ENCODE results near the gene REC8.

Gene REC8

GRCh38 chr14:24156840-24157239, 15.0 kb upstream of the REC8 start:
- no peak for ATAC-seq
- no peak for TF ChIP-seq BACH2 (CRISPR knock-in tag; IDR thresholded peaks at IDR 0.05; ENCODE audit: borderline replicate concordance)
- TF ChIP-seq ZC3H10 (CRISPR knock-in tag; IDR thresholded peaks at IDR 0.05) = no peak
- no peak for TF ChIP-seq TOX (CRISPR knock-in tag; IDR thresholded peaks at IDR 0.05; ENCODE audit: borderline replicate concordance)
- TF ChIP-seq ARNTL (CRISPR knock-in tag; IDR thresholded peaks at IDR 0.05; ENCODE audit: borderline replicate concordance, low read depth) = no peak
- no peak for TF ChIP-seq CSRNP3 (CRISPR knock-in tag; IDR thresholded peaks at IDR 0.05)
- no peak for TF ChIP-seq SNAI2 (CRISPR knock-in tag; IDR thresholded peaks at IDR 0.05)
- TF ChIP-seq PPARA (CRISPR knock-in tag; IDR thresholded peaks at IDR 0.05; ENCODE audit: borderline replicate concordance) = no peak
- no peak for TF ChIP-seq CREB5 (CRISPR knock-in tag; IDR thresholded peaks at IDR 0.05; ENCODE audit: low read depth)
- no peak for TF ChIP-seq TCF4 (CRISPR knock-in tag; IDR thresholded peaks at IDR 0.05; ENCODE audit: borderline replicate concordance)
- no peak for TF ChIP-seq ZNF8 (CRISPR knock-in tag; IDR thresholded peaks at IDR 0.05)

- TF ChIP-seq ZFP3 (CRISPR knock-in tag; IDR thresholded peaks at IDR 0.05) (no peak), TOX (CRISPR knock-in tag; IDR thresholded peaks at IDR 0.05; ENCODE audit: borderline replicate concordance) (no peak), ZNF70 (CRISPR knock-in tag; IDR thresholded peaks at IDR 0.05) (no peak), CSDC2 (CRISPR knock-in tag; IDR thresholded peaks at IDR 0.05) (no peak)
- ATAC-seq = no peak
Observed at GRCh38 chr14:24157331-24157730, 14.5 kb upstream of the REC8 start.

- TF ChIP-seq ZC3H10 (CRISPR knock-in tag; IDR thresholded peaks at IDR 0.05) (no peak), TCF4 (CRISPR knock-in tag; IDR thresholded peaks at IDR 0.05; ENCODE audit: borderline replicate concordance) (no peak), ZNF565 (CRISPR knock-in tag; conservative IDR thresholded peaks at IDR 0.05; ENCODE audit: low read depth) (no peak), POU6F1 (CRISPR knock-in tag; IDR thresholded peaks at IDR 0.05; ENCODE audit: borderline replicate concordance, low read depth) (no peak), OSR1 (CRISPR knock-in tag; IDR thresholded peaks at IDR 0.05) (no peak), PPARA (CRISPR knock-in tag; IDR thresholded peaks at IDR 0.05; ENCODE audit: borderline replicate concordance) (no peak), ZNF70 (CRISPR knock-in tag; IDR thresholded peaks at IDR 0.05) (no peak), PATZ1 (CRISPR knock-in tag; IDR thresholded peaks at IDR 0.05; ENCODE audit: borderline replicate concordance) (no peak), GLIS3 (CRISPR knock-in tag; IDR thresholded peaks at IDR 0.05) (no peak), ZFP3 (CRISPR knock-in tag; IDR thresholded peaks at IDR 0.05) (no peak), RARB (CRISPR knock-in tag; IDR thresholded peaks at IDR 0.05) (no peak), CREB5 (CRISPR knock-in tag; IDR thresholded peaks at IDR 0.05; ENCODE audit: low read depth) (no peak), CSDC2 (CRISPR knock-in tag; IDR thresholded peaks at IDR 0.05) (no peak), TSHZ2 (CRISPR knock-in tag; IDR thresholded peaks at IDR 0.05) (no peak), ZNF8 (CRISPR knock-in tag; IDR thresholded peaks at IDR 0.05) (no peak), ISL1 (CRISPR knock-in tag; IDR thresholded peaks at IDR 0.05) (no peak)
- ATAC-seq = no peak
Observed at GRCh38 chr14:24159777-24160498, 11.9 kb upstream of the REC8 start.
